ENCODE data around the gene SFXN5.
"Not testable (repeated sequence)": the region's sequence is repeated elsewhere in the genome, so short reads cannot be mapped to it uniquely, and the experiment has no call there.

The SFXN5 gene, protein sequence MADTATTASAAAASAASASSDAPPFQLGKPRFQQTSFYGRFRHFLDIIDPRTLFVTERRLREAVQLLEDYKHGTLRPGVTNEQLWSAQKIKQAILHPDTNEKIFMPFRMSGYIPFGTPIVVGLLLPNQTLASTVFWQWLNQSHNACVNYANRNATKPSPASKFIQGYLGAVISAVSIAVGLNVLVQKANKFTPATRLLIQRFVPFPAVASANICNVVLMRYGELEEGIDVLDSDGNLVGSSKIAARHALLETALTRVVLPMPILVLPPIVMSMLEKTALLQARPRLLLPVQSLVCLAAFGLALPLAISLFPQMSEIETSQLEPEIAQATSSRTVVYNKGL

GRCh38 chr2:73071360-73072128, at the start of gene SFXN5:
SFXN5 (minus strand) TSS chr2:73071712; CDS start chr2:73071705, 7 bp downstream.
- peak; percentile 94 for DNase-seq (ENCODE audit: low read depth)

DNA sequence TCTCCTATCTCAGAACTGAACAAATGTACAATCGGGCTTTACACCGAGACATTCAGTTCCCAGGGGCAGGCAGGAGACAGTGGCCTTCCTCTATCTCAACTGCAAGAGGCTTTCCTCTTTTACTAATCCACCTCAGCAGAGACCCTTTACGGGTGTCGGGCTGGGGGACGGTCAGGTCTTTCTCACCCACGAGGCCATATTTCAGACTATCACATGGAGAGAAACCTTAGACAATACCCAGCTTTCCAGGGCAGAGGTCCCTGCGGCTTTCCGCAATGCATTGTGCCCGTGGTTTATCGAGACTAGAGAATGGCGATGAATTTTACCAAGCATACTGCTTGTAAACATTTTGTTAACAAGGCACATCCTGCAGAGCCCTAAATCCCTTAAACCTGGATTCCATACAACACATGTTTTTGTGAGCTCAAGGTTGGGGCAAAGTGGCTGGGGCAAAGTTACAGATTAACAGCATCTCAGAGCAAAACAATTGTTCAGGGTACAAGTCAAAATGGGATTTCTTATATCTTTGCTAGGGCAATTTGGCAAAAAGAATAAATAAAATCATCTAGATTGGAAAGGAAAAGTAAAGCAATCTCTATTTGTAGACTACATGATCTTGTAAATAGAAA, 48.2 kb upstream of the SFXN5 start:
- not testable (repeated sequence) for DNase-seq (ENCODE audit: low read depth)

- DNase-seq (ENCODE audit: low read depth), result peak; percentile 60
Measured at GRCh38 chr2:73117441-73117840, 45.9 kb upstream of the SFXN5 start.

- DNase-seq (ENCODE audit: low read depth), result no peak
Measured at GRCh38 chr2:73116182-73116960, 44.9 kb upstream of the SFXN5 start.

GRCh38 chr2:73114273-73114867, 42.9 kb upstream of the SFXN5 start:
- peak; percentile 39 for DNase-seq (ENCODE audit: low read depth)

GRCh38 chr2:73112913-73113854, 41.7 kb upstream of the SFXN5 start, which contains the start of gene RAB11FIP5:
RAB11FIP5 (minus strand) TSS chr2:73112948; CDS start chr2:73112777, 171 bp downstream.
- DNase-seq (ENCODE audit: low read depth), result peak; percentile 90

DNA sequence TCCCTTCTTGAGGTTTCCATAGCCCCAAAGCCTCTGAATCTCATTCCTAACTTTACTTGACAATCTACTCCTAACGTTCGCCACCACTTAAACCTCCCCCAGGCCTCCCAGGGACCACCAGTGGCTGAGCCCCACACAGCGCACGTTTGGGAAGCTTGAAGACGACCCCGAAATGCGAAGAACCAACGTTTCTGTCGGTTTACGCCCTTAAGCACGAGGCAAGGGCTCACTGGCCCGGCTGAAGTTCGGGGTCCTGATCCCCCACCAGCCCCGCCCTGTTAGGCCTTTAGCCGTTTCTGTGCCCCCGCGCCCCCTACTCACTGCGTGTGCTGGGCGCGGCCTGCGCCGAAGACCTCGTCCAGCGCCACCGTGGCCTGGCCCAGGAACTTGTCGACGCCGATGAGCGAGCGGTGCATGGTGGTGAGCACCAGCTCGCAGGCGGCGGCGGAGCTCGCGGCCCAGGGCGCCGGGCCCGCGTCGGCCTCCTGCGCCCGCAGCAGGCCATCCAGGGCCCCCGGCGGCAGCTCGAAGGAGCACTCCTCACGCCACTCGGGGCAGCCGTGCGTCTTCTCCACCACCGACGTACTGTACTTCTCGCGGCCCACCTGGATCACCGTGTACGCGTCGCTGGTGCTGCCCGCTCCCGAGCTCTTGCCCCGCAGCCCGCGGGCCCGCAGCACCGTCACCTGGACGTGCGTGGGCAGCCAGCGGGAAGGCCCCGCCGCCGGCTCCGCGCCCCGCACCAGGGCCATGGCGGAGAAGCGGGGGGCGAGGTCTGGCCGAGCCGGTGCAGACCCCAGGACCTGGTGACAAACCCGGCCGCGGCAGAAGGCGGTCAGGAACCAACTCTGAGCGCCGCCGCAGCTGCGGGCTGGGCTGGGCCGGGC, 40.8 kb upstream of the SFXN5 start:
- peak; percentile 65 for DNase-seq (ENCODE audit: low read depth)

DNA sequence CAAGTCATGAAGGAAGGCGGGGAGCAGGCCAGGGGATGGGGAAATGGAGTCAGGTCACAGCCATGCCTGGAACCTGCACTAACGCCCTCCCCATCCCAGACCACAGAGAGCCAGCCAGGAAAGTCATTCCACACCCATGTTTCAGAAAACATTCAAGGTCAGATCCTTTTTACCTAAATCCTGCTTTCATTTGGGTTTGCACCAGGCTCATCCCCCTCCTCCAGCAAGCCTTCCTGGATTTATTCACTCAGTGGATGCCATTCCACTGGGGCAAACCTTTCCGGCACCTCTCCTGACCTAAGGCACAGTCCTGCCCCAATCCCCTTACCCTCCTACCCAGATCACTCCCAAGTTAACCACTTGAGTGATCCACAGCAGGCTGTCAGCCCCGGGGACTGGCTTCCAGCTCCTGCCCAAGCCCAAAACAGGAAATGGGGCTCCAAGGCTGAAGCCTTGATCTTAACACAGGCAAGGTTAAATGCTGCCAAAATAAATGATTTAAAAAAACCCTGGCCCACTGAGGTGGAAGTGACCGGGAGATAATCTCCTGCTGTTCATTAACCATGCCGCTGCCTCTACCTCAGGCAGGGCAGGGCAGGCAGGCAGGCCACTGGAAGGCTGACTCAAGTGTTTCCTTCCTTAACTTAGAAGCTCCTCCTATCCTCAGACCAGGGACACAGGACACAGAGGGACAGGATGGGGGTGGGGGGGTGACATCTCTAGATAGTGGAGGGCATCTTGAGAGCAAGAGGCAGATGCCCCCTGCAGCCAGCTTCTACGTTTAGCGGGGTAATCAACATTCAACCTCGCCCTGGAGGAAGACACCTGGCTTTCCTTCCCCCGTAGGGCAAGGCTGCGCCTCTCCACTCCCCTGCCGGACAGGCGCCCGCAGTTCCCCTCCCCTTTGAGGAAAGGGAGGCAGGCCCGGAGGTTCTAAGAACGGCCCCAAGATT, 39.8 kb upstream of the SFXN5 start:
- DNase-seq (ENCODE audit: low read depth), result peak; percentile 51

DNA sequence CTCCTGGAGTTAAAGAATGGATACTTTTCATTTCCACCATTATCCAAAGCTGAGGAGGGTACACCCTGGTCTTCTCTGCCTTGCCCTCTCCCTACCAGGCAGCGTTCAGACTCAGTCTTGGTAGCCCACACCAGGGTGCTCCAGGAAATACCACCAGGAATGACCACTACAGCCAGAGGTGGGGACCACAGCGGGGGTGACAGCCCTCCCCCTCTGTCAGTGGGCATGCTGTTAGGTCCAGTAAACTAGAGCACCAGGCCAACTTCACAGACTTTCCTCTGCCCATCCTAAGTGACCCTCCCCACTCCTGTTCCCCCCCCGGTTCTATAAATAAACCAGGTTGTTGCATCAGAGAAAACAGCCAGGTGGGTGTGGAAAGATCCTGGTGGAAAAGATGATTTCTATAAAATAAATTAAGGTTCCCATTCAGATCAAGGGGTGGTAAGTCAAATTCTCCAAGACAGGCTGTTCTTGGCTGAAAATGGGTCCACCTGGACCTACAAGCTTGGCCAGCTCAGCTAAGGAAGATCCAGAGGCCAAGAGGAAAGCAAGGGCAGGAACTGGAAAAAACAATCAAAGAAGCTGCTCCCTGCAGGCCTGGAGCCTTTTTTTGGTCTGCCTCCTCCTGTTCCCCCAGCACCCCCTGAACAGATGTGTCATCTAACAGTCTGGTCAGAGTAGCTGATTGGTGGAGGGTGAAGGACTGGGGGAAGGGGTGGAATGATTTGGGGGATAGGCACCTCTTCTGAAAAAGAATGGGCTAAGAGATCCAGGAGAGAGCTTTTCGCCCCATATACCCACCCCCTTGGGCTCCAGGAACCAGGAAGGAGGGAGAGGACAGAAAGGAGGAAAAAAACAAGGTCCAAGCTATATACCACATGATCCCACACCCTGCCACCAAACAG, 38.9 kb upstream of the SFXN5 start:
- DNase-seq (ENCODE audit: low read depth), result peak; percentile 28

- DNase-seq (ENCODE audit: low read depth), result no peak
Measured at GRCh38 chr2:73109431-73110167, 38.1 kb upstream of the SFXN5 start.

- DNase-seq (ENCODE audit: low read depth), result no peak
Measured at GRCh38 chr2:73107211-73107926, 35.9 kb upstream of the SFXN5 start.

DNA sequence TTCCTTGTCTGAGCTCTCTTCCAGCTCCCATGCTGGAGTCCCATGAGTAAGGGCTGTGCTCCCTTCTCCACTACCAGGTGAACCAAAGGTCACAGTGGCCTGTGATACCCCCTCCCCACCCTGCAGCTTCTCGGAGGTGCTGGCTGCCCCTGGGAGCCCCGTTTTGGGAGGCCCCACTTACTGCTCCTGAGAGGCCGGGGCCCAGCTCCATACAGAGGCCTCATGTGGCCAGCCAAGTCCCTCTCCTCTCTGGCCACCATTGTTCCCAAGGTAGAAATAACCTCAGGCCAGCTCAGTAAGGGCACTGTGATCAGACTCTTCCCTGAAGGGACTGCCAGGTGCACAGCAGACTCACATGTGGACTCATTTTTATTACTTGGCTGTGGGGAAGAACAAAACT, 35.3 kb upstream of the SFXN5 start:
- no peak for DNase-seq (ENCODE audit: low read depth)

- DNase-seq (ENCODE audit: low read depth), result no peak
Measured at GRCh38 chr2:73105511-73105971, 34.0 kb upstream of the SFXN5 start.

DNA sequence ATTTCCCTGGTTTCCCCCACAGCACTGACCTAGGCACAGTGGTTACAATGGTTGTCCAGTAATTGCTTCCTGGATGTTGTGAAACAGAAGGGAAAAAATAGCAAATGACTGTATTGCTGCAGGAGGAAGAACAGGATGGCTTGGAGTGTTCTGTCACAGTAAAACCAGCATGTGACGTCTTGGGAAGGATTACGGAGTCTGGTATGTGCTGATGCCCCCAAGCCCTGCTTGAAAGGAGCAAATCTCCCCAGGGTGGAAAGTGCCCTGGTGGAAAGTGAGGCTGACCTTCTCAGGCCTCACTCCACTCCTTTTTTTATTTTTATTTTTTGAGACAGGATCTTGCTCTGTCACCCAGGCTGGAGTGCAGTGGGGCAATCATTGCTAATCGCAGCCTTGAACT, 33.4 kb upstream of the SFXN5 start:
- no peak for DNase-seq (ENCODE audit: low read depth)

- no peak for DNase-seq (ENCODE audit: low read depth)
Measured at GRCh38 chr2:73103018-73103542, 31.6 kb upstream of the SFXN5 start.
